GM21528 (cell line): ENCODE results near the gene COQ4.

Experiments used
- ATAC-seq: cut with Tn5 transposase; IDR thresholded peaks from one replicate; pipeline ENCODE4 v1.9.1; 2021; ENCODE audit warnings: mild to moderate bottlenecking, moderate library complexity; ENCODE audit not compliant: unreplicated experiment, low FRiP score

Gene COQ4

DNA sequence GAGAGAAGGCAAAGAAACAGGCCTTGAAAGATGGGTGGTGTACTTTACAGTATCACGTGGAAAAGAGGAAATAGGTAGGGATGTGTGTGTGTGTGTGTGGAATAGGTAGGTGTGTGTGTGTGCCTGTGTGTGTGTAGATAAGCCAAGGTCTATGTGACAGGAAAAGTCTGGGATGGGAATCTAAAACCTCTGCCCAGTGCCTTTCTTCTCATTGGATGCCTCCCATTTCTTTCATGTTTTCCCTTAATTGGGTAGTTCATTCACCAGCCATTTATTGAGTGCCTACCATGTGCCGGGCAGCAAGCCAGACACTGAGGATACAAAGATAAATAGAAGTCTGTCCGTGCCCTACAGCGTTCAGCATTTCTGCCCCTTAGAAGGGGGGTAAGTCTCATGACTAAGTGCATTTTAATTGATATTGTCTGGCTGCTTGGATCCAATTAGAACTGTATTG is 49.6 kb downstream of the COQ4 start:
- ATAC-seq: no peak

DNA sequence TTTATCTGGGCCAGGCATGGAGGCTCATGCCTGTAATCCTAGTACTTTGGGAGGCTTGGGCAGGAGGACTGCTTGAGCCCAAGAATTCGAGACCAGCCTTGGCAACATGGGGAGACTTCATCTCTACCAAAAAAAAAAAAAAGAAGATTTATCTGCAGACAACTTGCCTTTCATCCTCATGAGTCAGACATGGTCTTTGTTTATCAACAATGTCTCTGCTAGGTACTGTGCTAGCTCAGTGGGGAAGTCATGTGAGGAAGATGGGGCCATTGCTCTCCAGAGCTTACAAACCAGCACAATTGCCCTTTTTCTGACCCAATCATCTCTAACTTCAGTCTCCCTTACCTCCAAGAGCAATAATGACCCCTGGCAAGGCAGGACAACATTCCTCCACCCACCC is 50.1 kb downstream of the COQ4 start:
- no peak for ATAC-seq

DNA sequence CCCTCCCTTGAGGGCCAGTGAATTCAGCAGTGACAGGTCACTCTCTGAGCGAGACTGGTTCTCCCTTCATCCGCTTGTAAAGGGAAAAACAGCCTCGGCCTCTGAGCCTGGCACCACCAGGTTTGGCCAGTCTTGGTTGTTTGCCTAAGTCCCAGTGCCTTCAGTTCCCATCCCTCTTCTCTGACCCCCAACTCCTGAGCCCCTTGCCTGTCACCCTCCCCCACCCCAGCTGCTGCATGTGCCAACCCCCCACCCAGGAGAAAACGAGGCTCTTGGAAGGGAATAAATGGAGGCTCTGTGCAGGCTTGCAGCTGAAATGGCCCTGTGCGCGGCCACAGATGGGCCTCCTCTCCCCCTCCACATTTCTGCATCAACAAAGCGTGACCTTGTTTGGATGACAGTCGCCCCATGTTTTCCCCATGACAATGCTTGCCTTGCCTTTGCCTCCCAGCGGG is 51.6 kb downstream of the COQ4 start:
- ATAC-seq: no peak

DNA sequence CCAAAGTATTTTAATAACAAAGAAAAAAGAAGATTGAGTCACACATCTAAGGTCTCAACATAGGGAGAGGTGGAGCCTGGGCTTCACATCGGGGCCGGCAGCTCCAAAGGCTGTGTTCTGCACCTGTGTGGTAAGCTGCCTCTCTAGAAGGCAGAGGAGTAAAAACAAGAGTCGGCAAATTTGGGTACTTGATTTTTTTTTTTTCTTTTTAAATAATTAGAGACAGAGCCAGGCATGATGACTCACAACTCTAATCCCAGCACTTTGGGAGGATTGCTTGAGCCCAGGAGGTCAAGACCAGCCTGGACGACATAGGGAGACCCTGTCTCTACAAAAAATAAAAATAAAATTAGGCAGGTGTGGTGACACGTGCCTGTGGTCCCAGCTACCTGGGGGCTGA is 53.2 kb downstream of the COQ4 start:
- no peak for ATAC-seq

DNA sequence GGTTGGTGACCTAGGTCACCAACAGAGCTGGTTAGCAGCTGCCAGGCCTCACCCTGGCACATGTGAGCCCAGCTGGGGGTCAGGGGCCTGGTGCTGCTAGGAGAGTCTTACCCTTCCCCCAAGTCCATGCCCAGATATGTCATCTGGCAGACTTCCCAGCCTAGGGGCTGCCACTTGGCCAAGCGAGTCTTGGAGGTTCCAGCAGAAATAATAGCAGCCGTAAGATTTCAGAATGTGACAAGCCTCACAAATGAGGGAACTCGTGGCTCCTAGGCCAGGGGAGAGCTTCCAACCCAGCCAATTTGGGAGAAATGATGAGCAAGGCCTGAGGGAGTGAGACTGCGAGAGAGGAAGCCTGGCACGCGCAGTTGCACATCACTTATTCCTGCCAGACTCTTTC is 59.6 kb downstream of the COQ4 start:
- ATAC-seq: no peak

DNA sequence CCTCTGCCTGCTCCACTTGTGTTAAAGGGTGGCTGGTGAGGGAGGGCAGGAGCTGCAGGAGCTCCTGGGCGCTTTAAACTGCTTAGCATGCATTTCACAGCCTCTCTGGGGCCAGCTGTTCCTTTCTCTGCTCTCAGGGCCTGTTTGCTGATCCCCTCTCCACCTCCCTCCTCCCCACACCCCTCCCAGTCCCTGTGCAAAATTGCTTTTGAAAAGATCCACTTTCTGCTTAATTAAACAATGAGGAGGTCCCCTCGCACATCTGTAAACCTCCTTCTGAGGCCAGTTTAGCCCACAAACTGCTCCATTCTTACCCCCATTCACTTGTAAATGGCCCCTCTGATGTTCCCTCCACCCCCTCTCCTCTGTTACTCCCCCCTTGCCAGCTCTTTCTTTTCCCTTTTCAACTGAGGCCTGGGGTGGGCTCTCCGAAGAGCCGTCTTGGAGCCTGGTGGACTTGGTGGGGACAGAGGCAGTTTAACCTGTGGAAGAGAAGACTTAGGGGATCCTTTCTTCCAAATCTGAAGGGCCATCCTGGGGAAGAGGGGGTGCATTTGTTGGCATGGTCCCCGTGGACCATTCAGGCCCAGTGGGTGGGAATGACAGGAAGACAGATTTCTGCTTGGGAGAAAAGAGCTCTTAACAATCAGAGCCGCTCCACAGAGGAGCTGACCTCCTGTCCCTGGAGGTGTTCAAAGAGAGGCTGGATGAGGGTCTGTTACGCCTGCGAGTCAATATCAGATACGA is 60.5 kb downstream of the COQ4 start:
- ATAC-seq: no peak
